GM18499 (cell line): Measurements from ENCODE around the gene PRPF6.

Source experiments
- ATAC-seq: cut with Tn5 transposase; IDR thresholded peaks from one replicate; pipeline ENCODE4 v1.9.1; 2021; ENCODE audit warnings: moderate number of reproducible peaks; ENCODE audit not compliant: insufficient read depth, unreplicated experiment

Gene PRPF6

DNA sequence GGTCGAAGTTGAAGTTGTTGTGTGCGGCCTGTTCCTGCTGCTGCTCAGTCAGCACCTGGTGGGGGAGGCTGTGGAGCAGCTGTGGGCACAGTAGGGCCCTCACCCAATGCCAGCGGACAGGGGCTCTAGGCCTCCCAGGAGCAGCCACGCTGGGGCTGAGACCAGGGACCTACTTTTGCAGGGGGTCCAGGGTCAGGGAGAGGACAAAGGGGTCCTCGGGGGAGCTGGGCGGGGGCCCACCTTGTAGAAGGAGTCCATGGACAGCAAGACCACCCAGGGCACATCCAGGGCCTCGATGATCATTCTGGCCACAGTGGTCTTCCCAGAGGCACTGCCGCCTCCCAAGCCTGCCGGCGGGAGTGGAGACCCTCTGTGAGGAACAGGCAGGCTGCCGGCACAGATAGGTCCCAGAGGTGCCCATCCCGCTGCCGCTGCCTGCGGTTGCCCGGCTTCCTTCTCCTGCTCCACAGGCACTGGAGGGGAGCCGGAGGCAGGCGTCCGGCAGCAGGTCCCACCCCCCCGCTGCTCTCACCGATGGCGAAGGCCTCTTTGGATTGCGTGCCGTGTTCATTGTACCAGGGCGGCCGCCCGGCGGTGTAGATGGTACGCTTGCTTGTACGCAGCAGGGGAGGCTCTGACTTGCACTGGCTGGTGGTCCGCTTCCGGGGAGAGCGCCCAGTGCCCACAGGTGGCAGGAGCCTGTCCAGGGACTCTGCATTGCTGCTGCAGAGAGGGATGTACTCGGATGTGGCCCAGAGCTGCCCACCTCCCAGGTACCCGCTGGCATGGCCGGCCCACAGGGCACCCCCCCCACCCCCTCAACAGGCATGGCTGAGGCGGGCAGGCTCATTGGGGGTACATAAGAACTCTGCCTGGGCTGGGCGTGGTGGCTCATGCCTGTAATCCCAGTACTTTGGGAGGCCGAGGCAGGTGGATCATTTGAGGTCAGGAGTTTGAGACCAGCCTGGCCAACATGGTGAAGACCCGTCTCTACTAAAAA lies 34.7 kb upstream of the PRPF6 start:
- no peak for ATAC-seq

DNA sequence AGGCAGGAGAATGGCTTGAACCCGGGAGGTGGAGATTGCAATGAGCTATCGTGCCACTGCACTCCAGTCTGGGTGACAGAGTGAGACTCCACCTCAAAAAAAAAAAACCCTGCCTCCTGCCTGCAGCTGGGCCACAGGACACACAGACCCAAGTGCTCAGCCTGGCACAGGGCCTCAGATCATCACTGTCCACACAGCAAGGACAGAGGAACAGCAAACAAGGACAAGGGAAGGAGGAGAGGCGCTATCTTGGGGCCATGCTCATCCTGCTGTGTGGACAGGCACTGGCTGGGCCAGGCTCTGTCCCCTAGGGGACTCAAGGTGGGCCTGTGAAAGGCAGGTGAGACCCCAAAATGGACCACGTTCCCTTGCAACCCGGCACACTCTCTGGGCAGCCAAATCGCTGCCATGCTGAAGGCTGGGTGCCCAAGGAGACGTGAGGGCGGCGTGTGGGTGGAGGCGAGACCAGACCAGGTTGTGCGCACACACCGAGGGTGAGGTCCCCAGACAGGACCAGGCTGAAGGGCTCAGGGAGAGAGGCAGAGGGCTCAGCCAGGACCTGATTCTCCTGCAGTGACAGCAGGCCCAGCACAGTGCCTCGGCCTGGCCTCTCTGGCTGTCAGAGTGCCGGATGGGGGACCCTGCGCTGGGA lies 33.8 kb upstream of the PRPF6 start:
- ATAC-seq: no peak

DNA sequence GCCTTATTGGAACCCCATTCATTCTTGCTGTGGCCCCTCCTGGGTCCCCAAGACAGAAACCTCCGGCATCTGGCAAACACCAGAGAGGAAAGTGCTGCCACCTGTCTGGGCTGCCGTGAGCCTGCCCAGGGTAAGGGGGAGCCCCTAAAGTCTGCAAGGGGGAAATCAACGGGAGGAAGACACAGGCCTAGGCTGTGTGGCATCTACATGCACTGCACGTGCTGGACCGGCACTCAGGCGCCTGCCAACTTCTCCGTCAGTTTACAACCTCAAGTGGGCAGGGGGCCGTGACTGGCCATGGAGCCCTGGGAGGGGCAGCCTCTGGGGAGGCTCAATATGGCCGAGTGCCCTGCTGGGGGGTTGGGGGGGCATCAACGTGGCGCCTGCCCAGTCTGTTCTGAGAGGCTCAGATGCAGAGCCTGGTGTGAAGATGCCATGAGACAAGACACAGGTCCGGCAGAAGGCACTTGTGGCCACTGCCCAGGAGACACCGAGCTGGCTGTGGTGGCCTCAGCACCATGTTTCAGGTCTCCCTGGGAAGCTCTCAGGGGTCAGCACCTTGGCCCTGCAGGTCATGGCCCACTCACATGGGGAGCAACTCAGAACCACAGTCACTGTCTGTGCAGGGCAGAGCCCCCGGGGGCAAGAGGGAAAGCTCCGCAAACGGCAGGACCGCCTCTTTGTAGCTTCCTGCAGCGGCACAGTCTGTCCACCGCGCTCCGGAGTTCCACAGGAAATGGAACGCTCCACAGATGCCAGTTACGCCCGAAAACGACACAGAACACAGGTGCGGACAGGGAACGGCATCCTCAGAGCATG lies 33.1 kb upstream of the PRPF6 start:
- no peak for ATAC-seq

DNA sequence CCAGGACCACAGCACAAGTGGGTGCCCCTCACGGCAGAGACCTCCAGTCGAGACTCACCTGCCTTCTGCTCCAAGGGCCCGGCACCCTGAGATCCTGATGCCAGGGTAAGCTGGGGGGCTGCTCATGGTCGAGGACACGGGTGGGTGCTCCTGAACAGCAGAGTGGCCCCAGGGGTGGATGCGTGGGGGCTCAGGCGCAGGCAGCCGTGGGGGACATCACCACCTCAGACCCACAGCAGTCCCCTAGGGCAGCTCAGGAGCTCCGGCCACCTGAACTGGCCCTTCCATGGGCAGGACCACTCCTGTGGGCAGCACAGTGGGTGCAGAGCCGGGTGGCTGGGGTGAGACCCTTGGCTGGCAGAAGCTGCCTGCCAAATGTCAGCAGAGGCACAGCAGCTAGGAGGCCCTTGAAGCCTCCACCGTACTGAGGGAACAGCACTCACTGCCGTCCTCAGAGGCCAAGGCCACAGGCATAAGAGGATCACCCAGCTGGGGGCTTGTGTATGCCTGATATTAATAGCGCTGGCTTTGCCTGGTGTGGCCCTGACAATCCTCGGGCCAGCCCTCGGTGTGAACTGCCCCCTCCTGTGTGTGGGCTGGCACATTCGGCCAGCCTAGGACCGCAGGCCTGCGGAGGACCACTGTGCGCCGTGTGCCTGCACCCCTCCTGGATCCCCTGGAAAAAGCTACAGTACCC lies 30.1 kb upstream of the PRPF6 start:
- ATAC-seq: no peak

DNA sequence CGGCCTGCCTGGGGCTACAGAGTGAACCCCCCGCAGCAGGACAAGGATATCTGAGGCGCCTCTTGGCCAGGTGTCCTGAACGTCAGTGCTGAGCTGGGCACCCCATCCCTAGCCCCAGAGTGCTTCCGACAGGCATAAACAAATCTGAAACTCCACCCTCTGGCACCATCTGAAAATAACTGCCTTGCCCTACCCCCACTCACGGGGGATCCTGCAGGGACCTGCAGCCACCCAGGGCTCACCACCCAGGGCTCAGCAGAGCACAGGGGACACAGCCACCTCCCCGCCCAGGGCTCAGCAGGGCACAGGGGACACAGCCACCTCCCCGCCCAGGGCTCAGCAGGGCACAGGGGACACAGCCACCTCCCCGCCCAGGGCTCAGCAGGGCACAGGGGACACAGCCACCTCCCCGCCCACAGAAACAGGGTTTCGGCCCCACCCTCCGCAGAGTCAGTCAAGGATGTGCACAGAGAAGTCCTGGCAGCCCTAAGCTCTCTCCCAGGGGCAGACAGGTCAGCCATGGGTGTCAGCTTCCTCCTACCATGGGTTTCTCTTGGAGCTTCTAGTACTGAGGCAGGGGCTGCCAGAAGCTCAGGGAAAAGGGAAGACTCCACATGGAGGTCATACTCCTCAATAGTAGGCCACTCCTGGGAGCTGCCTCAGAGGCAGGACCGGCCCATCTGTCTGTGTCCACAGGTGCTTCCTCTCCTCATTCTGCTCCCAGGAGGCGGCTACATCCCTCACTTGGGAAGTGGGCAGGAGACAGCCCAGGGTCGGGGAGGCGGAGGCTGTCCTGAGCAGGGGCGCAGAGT lies 29.3 kb upstream of the PRPF6 start:
- no peak for ATAC-seq

DNA sequence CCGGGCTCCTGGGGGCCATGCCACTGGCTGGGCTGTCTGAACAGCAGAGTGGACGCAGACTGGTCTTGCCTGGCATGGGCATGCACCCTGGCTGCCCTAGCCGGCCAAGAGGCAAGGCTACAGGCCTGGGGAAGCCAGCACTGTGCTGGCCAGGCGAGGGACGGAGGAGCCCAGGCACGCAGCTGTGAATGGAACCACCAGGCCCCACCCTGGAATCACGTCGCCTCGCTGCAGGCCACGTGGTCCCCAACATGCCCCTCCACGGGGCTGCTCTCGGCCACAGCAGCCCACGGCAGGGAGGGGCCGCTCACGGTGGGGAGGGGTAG lies 28.8 kb upstream of the PRPF6 start:
- no peak for ATAC-seq

DNA sequence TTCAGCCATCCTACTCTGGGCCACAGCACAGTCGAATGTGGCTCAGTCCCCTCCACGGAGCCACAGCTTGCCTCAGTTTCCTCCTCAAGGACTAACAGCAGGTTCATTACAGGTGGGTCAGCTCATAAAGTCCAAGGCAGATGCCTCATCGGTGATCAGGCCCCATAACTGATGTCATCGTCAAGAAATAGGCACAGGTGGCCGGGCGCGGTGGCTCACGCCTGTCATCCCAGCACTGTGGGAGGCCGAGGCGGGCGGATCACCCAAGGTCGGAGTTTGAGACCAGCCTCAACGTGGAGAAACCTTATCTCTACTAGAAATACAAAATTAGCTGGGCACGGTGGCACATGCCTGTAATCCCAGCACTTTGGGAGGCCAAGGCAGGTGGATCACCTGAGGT lies 28.2 kb upstream of the PRPF6 start:
- ATAC-seq: no peak

DNA sequence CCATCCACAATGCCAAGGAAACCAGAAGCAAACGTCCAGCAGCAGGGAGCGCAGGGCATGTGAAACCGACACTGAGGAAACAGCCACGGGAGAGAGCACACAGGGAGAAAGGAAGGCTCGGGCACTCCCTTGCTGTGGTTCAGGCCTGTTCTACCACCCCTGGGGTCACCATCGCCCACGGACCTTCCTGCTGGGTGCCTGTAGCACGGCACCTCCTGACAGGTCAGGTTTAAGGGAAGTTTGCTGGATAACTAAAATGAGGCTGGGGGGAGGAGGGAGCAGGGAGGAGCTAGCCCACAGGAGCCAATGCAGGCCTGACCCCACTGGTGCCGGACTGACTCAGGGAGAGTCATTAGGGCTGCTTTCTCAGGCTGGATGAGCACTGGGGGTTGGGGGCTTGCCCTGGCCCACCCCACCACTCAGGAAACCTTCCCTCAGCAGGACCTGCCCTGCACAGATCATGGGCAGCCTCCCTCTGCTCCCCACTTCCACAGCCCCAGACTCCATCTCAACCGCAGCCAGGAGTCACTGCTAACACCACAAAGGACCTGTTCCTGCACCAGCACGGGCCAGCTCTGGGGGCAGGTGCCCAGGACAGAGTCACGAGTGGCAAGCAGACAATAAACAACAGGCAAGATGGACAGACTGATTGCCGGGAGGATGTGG lies 27.0 kb upstream of the PRPF6 start:
- ATAC-seq: no peak

DNA sequence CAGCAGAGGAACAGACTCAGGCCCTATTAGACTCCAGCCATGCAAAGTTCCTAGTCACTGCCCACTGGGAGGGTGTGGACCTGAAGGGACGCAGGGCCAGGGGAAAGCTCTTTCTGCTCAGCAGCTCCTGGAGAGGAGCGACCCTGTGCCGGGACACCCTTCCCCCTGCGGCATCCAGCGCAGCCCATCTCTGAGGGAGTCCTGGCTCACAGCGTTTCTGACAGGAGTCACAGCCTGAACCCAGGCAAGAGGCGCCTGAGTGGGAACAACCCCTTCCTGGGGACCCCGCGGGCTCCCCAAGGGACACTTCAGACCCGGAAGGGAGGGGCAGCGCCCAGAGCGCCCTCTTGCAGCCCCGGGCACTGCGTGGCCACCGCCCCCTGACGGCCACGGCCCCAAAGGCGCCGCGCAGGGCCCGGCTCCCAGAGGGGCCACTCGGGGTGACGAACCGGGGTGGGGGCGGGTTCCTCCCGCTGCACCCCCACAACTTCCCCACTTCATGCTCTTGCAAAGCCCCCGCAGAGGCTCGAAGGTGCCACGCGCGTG lies 25.6 kb upstream of the PRPF6 start:
- no peak for ATAC-seq

DNA sequence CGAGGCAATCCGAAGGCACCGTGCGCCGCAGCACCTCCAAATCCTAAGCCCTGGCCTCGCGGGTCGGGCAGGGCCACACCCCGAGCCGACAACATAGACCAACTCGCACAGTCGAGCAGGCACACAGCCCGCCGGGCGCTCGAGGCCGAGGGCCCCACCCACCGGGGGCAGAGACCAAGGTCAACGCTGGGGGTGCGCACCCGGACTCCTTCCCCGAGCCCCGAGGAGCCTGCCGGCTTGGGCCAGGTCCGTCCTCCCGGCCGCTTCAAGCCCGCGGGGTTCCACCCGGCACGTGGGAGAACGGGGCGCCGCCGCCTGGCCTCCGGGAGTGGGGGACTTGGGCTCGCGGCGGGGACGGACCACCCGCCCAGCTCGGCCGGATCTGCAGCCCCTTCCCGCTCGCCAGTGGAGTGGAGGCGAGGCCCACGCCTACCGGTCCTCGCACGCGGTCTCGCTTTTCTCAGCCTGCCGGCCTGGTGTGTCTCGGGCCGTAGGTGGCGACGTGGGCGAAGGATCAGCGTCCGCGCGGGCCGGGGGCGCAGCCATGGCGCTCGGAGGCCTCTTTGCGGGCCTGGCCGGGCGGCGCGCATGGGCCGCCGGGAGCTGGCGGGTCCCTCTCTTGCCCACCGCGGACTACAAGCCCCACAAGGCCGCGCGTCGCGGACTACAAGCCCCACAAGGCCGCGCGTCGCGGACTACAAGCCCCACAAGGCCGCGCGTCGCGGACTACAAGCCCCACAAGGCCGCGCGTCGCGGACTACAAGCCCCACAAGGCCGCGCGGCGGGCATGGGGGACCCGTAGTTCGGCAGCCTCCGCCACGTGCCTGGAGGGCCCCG lies 24.9 kb upstream of the PRPF6 start, which contains the start of gene UCKL1:
Gene UCKL1 (minus strand): TSS at position 590 of the 837 bp plus-strand sequence. CDS start 44 bp downstream, at position 546.
- peak; percentile 34 for ATAC-seq

DNA sequence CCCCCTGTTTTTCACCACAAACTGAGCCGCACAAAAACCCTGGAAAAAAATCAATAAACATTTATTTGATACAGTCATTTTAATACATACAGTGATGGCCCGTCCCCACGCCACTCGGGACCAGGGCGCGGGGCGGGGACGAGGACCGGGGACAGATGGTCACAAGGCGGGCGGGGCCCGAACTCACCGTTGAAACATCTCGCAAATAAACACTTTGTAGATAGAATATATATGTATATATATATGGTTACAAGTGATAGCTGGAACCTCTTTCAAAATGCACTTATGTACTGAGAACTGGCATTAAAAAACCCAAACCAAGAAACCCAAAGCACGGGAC lies 24.3 kb upstream of the PRPF6 start:
- ATAC-seq: peak; percentile 5

DNA sequence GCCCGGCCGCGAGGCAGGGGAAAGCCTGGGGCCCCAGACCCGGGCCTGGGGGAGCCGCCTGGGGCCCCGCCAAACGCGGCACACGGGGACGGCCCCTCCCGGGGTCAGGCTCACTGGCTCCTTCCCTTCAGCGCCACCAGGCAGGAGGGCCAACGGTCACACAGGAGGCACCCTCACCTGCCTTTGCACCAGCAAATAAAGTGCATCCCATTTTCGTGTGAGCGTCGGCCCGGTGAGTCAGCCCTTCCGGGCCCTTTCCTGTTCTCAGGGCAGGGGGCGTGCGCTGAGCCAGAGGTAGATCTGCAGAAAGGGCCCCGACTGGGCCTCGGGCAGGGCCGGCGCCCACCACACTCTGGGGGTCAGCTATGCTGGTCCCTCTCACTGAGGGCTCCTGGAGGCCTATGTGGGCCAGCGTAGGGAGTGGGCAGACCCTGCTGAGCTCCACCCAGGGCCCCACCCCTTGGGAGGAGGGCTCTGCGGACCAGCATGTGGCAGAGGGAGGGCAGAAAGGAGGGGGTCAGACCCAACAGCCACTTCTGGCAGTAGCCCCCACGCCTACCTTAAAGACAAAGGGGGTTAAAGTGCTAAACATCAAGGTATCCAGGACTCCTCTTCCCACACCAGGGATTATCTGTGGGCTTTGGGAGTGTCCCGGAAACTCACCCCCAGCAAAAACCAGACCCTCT lies 23.8 kb upstream of the PRPF6 start:
- ATAC-seq: no peak

DNA sequence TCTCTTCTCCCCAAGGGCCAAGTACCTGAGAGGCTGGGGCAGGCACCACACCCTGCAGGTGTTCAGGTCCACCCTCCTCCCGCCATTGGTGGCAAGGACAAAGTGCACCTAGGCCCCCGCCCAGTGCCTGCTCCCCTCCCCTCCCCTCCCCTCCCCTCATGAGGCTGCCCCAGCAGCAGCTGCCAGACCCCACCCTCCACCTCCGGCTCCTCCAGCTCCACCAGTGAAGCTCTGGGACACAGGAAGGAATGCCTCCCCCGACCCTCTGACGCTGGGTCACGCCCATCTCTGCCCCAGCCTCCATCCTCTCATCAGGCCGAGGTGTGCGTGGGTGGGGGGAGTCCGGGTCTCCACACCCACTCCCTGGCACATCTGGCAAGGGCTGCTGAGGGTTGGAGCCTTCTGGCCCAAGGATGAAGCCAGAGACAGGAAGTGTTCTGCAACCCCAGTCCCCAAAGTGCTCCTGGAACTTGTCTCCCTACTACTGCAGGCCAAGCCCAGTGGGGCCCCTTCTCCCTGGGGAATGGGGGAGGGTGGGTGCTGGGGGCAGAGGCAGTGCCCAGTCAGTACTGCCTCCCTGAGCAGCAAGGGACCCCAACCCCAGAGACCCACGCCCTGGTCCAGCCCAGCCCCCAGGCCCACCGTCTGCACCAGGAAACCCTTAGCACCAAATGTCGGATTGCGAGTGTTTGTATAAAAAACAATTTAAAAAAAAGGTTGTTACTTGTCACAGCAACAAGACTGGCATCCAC lies 23.1 kb upstream of the PRPF6 start:
- no peak for ATAC-seq

DNA sequence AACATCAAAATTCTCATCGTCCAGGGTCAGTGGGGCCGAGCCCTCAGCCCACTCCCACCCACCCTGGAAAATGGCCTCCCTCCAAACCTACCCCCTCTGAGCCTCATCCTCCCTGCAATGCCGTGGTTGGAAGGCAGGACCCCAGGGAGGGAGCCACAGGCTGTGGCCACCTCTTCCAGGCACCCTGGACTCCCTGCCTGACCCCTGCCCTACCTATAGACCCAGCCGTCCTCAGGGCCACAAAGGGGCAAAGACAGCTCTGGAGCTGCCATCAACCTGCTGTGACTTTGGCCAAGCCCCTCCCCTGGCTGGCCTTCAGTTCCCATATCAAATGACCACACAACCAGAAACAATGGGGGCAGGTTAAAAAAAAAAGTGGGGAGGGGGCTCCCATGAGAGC lies 22.5 kb upstream of the PRPF6 start:
- ATAC-seq: no peak

DNA sequence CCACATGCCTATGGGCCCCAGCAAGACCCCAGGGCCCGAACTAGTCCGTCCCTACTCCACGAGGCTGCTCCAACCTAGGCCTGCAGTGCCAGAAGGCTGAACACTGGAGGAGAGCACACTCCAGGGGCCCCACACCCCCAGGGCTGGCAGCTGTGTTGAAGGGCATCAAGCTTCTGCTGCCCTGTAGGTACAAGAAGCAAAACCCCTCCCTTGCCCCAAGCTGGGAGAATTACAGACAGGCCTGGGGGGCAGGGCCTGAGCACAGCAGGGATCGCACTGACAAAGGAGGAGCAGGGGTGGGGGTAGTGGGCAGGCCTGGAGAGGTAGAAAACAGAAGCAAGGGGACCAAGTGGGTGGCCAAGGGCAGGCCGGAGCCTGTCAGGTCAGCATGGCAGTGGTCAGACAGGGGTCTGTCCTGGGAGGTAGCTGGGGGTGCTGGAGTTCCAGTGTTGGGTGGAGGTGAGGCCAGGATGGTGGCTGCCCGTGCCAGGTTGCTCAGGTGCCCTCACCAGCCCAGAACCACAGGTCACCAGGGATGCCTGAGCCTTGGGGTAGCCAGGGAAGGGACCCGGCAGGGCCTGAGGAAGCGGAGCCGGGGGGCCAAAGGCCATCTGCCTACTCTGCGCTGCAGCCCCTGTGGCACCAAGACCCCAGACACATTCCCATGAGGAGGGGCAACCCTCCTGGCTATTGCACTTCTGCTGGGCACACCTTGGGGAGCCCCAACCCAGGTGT lies 21.8 kb upstream of the PRPF6 start:
- no peak for ATAC-seq

DNA sequence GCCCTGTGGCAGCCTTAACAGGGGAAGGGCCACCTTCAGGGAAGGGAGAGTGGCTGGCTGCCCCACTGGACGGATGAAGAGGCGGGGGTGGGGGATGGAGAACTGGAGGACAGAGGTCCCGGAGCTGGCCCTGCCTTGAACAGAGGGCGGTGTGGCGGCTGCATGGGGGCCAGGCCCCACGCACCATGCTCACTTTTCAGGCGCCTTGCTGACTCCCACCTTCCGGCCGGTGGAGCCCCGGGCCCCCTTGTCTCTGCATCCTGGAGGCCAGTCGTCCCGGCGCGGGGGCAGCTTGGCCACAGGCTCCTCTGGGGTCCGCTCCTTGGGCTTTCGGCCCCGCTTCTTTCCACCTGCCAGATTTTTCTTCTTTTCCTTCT lies 21.2 kb upstream of the PRPF6 start:
- ATAC-seq: no peak
